GM04503 (cell line): ENCODE measurements around the gene PRRX1.

ENCODE experiments used
- DNase-seq: peaks from one replicate; pipeline ENCODE4 v3.0.0-alpha.2; 2012; ENCODE audit warnings: low read depth

Gene PRRX1

DNA sequence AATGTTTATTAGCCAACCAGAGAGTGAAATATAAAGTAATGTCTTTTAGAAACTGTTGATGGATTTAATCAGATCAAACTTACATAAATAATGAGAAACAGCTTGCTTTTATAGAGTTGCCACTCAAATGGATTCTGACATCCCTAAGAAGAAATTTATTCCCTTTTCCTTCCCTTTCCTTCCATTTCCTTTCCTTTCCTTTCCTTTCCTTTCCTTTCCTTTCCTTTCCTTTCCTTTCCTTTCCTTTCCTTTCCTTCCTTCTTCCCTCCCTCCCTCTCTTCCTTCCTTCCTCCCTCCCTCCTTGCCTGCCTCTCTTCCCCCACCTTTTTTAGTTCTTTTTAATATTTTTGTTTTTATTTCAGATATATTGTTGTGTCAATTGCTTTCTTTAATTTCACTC, 27.3 kb downstream of the PRRX1 start:
- DNase-seq, result no peak

DNA sequence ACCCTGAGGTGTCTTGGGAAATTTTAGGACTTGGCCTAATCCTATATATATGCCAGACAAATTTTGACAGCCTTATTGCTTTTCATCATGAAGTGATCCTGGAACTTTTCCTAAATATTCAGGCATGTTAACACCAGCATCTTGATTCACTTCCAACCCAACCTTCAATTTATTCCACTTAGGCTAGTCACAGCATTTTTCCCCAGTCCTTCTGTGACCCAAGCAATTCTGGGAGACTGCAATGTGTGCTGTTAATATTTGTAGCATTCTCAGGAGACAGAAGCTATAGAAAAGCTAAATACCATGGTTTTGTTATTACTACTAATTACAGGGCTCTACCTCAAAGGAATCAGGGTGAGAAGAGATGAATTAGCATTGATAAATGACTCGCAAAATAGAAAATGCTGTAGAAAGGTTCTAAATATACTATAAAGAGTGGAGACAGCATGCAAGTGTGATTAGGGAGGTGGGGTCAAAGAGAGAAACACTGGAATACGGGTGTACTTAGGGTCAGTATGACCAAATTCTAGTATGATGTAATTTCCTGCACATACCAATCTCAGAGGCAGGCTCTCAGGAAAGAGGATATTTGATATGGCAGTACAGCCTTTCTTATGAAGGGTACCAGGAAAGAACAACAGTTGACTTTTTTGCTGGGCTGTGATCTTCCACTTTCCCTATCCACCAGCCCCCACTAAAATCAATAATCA, 29.1 kb downstream of the PRRX1 start:
- no peak for DNase-seq

DNA sequence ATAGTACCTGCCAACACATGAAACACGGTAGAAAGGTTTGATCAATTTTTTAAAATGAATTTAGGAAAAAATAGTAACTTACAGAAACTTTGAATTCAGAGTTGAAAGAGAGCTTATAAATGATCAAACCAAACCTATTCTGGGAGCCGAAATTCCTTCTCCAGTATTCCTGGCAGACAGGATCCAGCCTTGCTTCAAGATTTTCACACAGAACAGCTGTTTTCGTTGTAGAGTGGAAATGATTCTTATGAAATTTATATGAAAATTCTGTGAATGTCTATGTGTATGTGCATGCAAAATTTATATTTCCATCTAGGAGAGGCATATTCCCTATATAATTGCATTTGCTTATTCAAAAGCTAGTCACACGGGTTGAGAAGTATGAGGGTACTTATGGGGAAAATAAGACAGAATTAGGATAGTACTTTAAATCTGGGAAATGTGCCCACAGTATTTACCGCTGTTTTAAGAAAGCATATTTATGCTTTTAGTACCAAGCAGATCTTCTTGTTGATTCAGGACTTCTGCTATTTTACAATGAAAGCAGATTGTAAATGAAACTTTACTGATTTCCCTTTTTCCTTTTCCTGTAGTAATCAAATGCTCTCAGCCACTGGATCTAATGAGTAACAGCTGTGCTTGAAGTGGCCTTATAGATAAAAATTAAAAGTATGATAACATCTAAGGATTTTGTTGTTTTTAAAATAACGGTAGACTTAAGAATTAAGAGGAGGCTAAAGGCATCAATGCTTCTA, 30.4 kb downstream of the PRRX1 start:
- no peak for DNase-seq

GRCh38 chr1:170695955-170696590, 32.1 kb downstream of the PRRX1 start:
- no peak for DNase-seq

DNA sequence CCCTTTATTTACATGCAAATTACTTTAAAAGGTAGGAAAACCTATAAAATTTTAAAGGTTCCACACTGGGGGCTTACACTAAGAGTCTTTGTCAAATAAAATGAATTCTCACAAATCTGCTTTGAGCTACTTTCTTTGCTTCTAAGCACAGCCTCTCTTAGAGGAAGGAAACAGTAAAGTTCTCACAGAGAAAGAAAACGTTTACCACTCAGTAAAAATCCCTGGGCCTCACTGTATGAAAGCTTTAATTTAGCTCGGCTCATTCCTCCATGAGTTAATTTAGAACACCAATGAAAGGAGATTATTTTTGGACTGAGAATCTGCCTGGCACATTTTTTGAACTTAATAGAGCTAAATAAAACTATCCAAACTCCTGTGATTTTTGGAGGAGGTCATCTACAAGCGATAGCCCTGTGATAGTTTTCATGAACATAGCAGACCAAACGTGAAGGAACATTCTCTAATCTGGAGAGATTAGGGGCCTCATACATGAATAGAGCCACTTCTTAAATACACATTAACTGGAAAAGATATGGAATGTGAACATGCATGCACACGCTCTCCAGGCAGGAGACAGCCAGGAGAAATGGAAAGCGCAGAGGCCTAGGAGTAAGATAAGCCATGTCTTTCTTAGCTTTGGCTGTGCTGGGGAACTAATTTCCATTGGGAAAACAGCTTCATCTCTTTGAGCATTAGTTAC, 32.8 kb downstream of the PRRX1 start:
- no peak for DNase-seq

GRCh38 chr1:170697316-170697715, 33.4 kb downstream of the PRRX1 start:
- no peak for DNase-seq

DNA sequence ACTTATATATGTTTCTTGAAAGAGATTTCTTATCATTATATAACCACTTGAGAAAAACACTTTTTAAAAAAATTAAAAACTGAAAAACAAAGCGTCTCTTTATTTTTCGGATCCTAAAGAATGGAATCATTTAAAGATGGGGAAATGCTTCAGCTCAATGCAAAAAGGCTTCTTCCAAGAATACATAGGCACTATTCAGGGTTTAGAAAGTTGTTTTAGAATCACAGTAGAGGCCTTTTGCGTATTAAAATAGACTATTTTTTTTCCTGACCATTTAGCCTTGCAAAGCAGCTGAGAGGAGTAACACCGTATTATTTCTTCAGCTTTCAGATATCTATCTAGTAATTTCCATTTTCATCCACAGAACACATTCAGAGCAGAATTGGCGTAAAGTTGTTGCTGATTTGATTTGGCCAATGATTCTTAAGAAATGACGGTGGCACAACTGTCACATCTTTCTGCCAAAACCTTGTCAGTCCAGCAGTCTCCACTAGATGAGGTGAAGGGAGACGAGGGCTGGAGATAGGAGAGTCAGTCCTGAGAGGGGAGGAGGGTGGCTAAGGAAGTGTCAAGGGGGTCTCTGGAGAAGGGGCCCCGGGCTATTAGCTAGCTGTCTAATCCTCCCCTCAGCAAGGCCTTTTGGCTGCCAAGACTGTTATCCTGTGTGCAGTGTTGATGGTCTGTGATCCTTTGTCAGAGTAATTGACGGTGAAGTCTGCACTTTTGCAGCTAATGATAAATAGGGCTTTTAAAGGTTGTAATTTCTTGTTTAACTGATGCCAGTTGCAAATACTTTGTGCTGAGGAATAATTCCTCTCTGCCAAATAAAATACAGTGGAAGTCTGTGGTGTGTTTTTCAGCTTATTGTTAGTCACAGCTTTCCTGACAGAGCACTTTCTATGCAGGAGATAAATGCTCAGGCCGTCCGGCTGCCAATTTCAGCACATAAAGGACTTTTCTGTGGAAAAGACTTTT, 34.7 kb downstream of the PRRX1 start:
- no peak for DNase-seq

DNA sequence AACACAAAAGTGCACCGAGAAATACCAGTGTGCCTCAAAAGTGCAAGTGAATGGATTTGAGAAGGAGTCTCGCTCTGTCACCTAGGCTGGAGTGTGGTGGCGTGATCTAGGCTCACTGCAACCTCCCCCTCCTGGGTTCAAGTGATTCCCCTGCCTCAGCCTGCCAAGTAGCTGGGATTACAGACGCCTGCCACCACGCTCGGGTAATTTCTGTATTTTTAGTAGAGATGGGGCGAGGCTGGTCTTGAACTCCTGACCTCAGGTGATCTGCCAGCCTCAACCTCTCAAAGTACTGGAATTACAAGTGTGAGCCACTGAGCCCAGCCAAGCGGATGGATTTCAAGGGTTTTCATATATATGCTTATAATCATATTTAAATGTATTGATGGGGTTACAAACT, 35.8 kb downstream of the PRRX1 start:
- no peak for DNase-seq

DNA sequence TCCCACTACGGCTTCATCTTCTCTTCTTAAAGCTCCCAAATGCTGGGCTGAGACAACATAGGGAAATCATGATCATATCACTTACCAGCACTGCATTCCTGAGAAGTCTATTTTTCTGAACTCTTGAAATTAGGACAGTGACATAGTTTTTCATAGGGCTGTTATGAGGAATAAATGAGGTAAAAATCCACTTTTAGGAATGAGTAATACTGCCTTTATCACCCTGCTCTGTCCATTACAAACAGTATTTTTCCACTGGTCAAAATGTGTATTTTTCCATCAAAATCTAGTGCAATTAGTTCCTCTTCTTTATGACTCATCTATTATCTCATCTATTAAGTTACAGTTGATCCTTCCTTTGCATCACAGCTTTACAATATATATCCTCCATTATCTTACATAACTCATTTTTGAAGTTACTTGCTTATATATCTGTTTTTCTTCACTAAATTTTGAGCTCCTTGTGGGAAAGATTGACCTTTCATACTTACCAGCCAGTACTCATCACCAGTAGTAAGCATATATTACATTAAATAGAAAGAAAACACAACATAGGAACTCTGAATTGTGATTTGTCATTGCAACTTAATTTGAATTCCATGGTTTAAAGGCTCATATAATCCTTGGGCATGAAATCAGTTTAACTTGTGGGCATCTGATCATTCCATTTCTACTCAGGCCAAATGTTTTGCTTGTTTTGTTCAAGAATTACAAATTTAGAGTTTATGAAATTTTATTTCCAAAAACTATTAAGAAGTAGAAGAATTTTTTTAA, 37.1 kb downstream of the PRRX1 start:
- DNase-seq, result no peak

DNA sequence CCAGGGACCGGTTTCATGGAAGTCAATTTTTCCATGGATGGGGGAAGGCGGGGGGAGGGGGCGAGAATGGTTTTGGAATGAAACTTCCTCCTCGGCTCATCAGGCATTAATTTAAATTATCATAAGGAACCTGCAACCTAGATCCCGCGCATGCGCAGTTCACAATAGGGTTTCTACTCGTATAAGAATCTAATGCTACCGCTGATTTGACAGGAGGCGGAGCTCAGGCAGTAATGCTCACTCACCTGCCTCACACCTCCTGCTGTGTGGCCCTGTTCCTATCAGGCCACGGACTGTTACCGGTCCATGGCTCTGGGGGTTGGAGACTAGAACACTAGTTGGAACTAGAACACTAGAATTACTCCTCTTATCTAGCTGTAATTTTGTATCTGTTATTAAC, 38.0 kb downstream of the PRRX1 start:
- DNase-seq, result no peak

DNA sequence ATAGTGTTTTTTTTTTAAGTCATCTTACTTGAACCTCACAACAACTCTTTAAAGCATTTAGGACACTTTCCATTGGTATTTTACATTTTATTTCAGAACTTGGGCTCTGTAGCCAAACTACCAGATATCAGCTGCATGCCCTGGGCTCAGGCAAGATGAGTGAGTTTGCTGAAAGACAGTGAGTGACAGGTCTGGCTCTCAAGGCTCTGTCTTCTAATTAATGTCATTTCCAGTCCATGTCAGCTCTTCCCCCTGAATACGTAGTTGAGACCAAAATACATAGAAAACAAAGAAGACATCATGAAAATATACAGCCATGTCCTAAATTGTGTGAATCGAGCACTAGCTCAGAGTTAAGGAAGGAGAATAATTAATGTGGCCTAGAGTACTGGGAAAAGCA, 39.7 kb downstream of the PRRX1 start:
- DNase-seq, result no peak

DNA sequence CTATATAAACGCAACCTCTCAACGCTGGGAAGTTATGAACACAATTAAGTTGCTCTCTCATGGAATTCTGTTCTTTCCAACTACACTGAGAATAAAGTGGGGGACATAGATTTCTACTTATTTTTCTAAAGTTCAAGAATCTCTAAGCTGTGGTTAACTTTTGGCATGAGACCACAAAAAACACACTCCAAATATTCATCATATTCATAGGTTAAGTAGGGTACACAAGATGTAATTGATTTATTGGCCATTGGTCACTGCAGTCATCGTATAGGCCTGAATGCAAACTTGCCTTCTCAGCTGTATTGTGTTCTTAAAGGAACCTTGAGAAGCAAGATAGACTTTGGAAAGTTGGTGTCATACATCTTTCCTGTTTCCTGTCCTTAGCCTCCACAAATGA, 40.3 kb downstream of the PRRX1 start:
- no peak for DNase-seq

DNA sequence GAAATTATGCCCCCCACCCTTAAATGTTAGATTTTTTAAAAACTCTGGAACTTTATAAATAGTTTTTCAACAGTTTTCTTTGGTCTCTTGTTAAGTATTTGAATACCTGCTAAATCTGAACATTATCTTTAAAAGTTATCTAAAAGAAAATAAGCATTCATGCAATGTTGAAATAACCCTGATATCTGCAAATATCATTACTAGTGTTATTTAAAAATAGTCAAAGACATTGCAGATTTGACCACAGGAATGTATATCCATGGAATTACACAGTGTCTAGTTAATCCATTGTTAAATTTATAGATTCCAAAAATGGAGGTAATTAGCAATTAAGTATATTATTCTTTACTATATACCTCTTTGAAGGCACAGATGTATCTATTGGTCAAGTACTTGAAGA, 42.0 kb downstream of the PRRX1 start:
- no peak for DNase-seq

GRCh38 chr1:170707117-170707516, 43.2 kb downstream of the PRRX1 start:
- no peak for DNase-seq

DNA sequence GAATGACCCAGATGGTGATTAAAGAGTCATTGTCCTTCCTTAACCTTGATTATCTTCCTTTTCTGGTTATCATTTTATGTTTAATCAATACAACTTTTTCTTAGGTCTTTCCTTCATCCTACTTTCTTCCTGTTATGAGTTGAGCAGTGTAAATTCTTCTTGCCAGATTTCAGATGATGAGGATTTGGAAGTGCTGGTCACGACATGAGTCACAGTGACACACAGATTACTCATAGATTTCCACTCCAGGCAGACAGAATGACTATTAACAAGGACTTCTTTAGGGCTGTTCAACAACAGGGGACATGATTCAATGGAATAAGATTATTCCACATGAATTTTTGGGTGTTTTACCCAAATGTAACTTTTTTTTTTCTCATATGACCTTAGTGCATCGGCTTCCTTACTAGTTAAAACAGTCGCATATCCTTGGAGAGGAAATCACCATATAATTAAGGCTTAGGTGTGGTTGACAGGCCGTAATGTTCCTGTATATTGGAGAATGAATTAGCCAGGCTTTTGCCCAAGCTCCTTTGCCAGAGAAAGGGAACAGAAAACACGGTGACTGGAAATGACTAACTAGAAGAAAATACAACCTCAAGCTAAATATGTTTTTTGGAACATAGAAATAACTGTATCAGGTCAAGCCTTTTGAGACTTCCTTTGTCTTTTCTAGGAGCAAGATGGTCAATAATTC, 44.2 kb downstream of the PRRX1 start:
- DNase-seq, result peak; percentile 94

GRCh38 chr1:170711682-170712081, 47.8 kb downstream of the PRRX1 start:
- DNase-seq, result peak; percentile 86

DNA sequence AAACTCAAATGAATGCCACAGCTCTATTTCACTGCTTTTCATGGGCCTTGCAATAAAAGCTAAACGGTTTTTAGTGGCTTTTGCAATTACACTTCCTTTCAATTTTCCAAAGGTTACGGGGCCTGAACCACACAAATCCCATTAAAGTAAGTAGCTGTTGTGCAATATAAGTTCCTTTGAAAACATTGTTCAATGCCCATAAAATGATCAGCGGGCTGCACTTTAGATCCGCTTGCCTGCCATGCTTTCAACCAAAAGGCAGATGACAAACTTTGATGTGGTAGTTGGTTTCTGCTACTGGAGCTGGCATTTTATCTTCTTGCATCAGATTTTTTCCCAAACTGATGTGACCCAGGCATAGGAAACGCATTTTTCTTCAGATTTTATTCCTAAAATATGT, 50.2 kb downstream of the PRRX1 start:
- no peak for DNase-seq

- DNase-seq, result no peak
Observed at GRCh38 chr1:170714938-170715337, 51.0 kb downstream of the PRRX1 start.

DNA sequence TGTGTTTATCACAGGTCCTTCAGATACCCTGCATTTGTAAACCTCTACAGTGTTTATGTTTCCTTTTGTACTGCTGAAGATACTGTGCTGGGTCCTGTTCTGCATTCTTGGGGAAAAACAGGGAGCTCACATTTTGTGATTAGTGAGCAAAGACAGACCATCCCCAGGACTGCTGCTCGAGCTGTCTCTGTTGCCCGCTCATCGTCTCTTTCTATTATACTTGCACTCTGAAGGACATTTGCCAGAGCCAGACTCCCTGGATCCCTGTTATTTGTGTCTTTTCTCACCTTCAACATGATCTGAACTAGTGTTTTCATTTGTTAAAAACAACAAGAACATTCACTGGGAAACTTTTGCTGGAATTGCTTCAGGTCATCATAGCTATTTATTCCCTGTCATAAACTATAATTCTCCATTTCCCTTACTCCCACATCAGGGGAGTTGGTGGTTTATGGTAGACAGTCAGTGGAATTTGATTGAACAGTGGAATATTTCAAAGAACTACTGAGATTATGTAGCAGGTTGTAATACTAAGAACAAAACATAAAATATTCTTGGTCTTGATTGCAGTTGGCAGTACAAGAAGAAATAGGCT, 53.0 kb downstream of the PRRX1 start:
- no peak for DNase-seq

GRCh38 chr1:170720661-170721060, 56.7 kb downstream of the PRRX1 start:
- no peak for DNase-seq
